ENCODE results near the gene RPL21. TPM values are rescaled to one million over a fixed set of nuclear protein-coding genes. Genes with fewer than 3 reads are reported as not detected.

RPL21 gene
- total and polyA plus RNA-seq, 2 donors (not counting 1 experiment from before 2014, with no cell fraction given), result 1,937 to 2,245 TPM

GRCh38 chr13:27293076-27293691, 41.8 kb downstream of the RPL21 start:
- Histone ChIP-seq H4K20me1 (ENCODE audit: control insufficient read depth, insufficient read depth, low read length, poor library complexity, severe bottlenecking) (no peaks in the 10 kb centered on the region), H3K79me2 (ENCODE audit: control insufficient read depth, insufficient read depth, low read length) (no peaks in the 10 kb centered on the region), H2AFZ (ENCODE audit: insufficient read depth, low read depth, low read length, poor library complexity, severe bottlenecking) (peak overlapping the region; percentile 53), H3K4me1 (ENCODE audit: control insufficient read depth in 2 of 2, insufficient read depth in 2 of 2, low read length in 2 of 2) (peaks cover 28 to 30% of the 10 kb centered on the region in 2 donors), H3K4me2 (replicated peaks; ENCODE audit: low read depth, low read length, poor library complexity, severe bottlenecking) (peak overlapping the region; percentile 56), H3K27ac (ENCODE audit: low read length in 2 of 2) (peak overlapping the region; percentile 51 to 65), H3K36me3 (replicated peaks in 1 of 2; ENCODE audit: control extremely low read depth in 1 of 2, control insufficient read depth in 1 of 2, extremely low read depth in 1 of 2, insufficient read depth in 2 of 2, low read length in 1 of 2) (no peaks in the 10 kb centered on the region), H3K4me3 (ENCODE audit: control extremely low read depth in 1 of 5, extremely low read depth in 1 of 5, insufficient read depth in 1 of 5, low read depth in 2 of 5, low read length in 4 of 5) (peak overlapping the region in 2 of 5 experiments; percentile 4 to 16), H3K27me3 (replicated peaks in 1 of 4; ENCODE audit: control extremely low read depth in 1 of 4, control insufficient read depth in 3 of 4, insufficient read depth in 4 of 4, low read length in 3 of 4) (peaks cover 0 to under 1% (median 0%) of the 10 kb centered on the region in 4 experiments), H3K9ac (ENCODE audit: low read length) (peak overlapping the region; percentile 47), H3K9me3 (ENCODE audit: control extremely low read depth in 1 of 3, control insufficient read depth in 2 of 3, insufficient read depth in 1 of 3, low read length in 2 of 3) (peaks cover 0 to 4% (median 0%) of the 10 kb centered on the region in 3 donors)
- ChIA-PET POLR2A (no interaction called here), CTCF (interaction anchor here (0.9 to 2.2 kb wide), 3 partner anchors 21 to 65 kb away, joined by 3 to 5 read pairs (median 5); no protein-coding TSS in a partner anchor)
- Mint-ChIP-seq H3K27ac (peak overlapping the region; percentile 79), H3K27me3 (no peaks in the 10 kb centered on the region), H3K9me3 (ENCODE audit: insufficient read depth) (no peaks in the 10 kb centered on the region), H3K4me3 (peak overlapping the region; percentile 62), H3K4me1 (peaks cover 29% of the 10 kb centered on the region)
- intact Hi-C loops (cut with micrococcal nuclease), result no loop called here
- DNase-seq, result peak; percentile 21
- 45% methylated on average over 4 of the region's 8 CpGs for WGBS (ENCODE audit: insufficient coverage)
- TF ChIP-seq EZH2 (IDR thresholded peaks at IDR 0.05; ENCODE audit: borderline replicate concordance, insufficient read depth, low read depth, low read length, poor library complexity, severe bottlenecking), result no peak
- TF ChIP-seq CTCF (IDR thresholded peaks at IDR 0.05), result no peak
- ATAC-seq (ENCODE audit: low read depth), result peak; percentile 39

- H3K4me1 Mint-ChIP-seq, result peaks cover 29% of the 10 kb centered on the region
- Histone ChIP-seq H3K4me1 (ENCODE audit: control insufficient read depth in 2 of 2, insufficient read depth in 2 of 2, low read length in 2 of 2) (peaks cover 28 to 29% of the 10 kb centered on the region in 2 donors), H2AFZ (ENCODE audit: insufficient read depth, low read depth, low read length, poor library complexity, severe bottlenecking) (peak overlapping the region; percentile 53), H3K79me2 (ENCODE audit: control insufficient read depth, insufficient read depth, low read length) (no peaks in the 10 kb centered on the region), H3K9ac (ENCODE audit: low read length) (peak overlapping the region; percentile 22), H3K9me3 (ENCODE audit: control extremely low read depth in 1 of 3, control insufficient read depth in 2 of 3, insufficient read depth in 1 of 3, low read length in 2 of 3) (peaks cover 0 to 4% (median 0%) of the 10 kb centered on the region in 3 donors), H3K4me3 (ENCODE audit: control extremely low read depth in 1 of 5, extremely low read depth in 1 of 5, insufficient read depth in 1 of 5, low read depth in 2 of 5, low read length in 4 of 5) (peak overlapping the region in 1 of 5 experiments; percentile 3), H3K4me2 (replicated peaks; ENCODE audit: low read depth, low read length, poor library complexity, severe bottlenecking) (peak overlapping the region; percentile 56), H3K36me3 (replicated peaks in 1 of 2; ENCODE audit: control extremely low read depth in 1 of 2, control insufficient read depth in 1 of 2, extremely low read depth in 1 of 2, insufficient read depth in 2 of 2, low read length in 1 of 2) (no peaks in the 10 kb centered on the region), H3K27me3 (replicated peaks in 1 of 4; ENCODE audit: control extremely low read depth in 1 of 4, control insufficient read depth in 3 of 4, insufficient read depth in 4 of 4, low read length in 3 of 4) (peaks cover 0 to 2% (median 0%) of the 10 kb centered on the region in 4 experiments), H3K27ac (ENCODE audit: low read length in 2 of 2) (peak overlapping the region; percentile 51 to 65), H4K20me1 (ENCODE audit: control insufficient read depth, insufficient read depth, low read length, poor library complexity, severe bottlenecking) (no peaks in the 10 kb centered on the region)
- CTCF ChIA-PET, result interaction anchor here (1.0 to 2.2 kb wide), 2 partner anchors 23 to 45 kb away, joined by 5 read pairs; partner anchors contain the start of gene RASL11A
- WGBS (ENCODE audit: insufficient coverage), result 0% methylated on average over 3 of the region's 4 CpGs
- peak overlapping the region; percentile 79 for H3K27ac Mint-ChIP-seq
- H3K9me3 Mint-ChIP-seq (ENCODE audit: insufficient read depth), result no peaks in the 10 kb centered on the region
- H3K27me3 Mint-ChIP-seq, result no peaks in the 10 kb centered on the region
- peak; percentile 32 for DNase-seq
- POLR2A ChIA-PET, result no interaction called here
- peak overlapping the region; percentile 62 for H3K4me3 Mint-ChIP-seq
- intact Hi-C loops (cut with micrococcal nuclease), result no loop called here
- TF ChIP-seq EZH2 (IDR thresholded peaks at IDR 0.05; ENCODE audit: borderline replicate concordance, insufficient read depth, low read depth, low read length, poor library complexity, severe bottlenecking) (no peak), CTCF (IDR thresholded peaks at IDR 0.05) (no peak)
- peak; percentile 33 for ATAC-seq (ENCODE audit: low read depth)
These were observed 42.6 kb downstream of the RPL21 start for GRCh38 chr13:27293873-27294515.
